Endometrial microvascular endothelial cells (primary cell): ENCODE data around the gene TRAK2. TPM values are rescaled to one million over a fixed set of nuclear protein-coding genes. Genes with fewer than 3 reads are reported as not detected.
"Not testable (repeated sequence)": the region's sequence is repeated elsewhere in the genome, so short reads cannot be mapped to it uniquely, and the experiment has no call there.

Experiments
- in situ Hi-C: cut with HindIII; loops from 2 replicates; pipeline ENCODE4 v1.10.0; 2017; ENCODE audit warnings: low sequenced_read_pairs, low pct_unique_long_range_greater_than_20kb; ENCODE audit errors: inconsistent ontology term
- total RNA-seq: library from RNA; depleted of rRNA; stranded (reverse); fragments of >200 nt; gene quantifications from one replicate; pipeline ENCODE4 v1.2.3, GENCODE V29; 2015; ENCODE audit errors: inconsistent ontology term

TRAK2 gene
- total RNA-seq, 1 donor from 2014 or later = 32.8 TPM

GRCh38 chr2:201452058-201452921 is 1.0 kb upstream of the TRAK2 start:
- in situ Hi-C loops = no loop called here

- in situ Hi-C loops = no loop called here
Measured at GRCh38 chr2:201450954-201451291, 335 bp downstream of the TRAK2 start.

- in situ Hi-C loops = no loop called here
Measured at GRCh38 chr2:201448701-201449100, 2.6 kb downstream of the TRAK2 start.

GRCh38 chr2:201448061-201448460 is 3.2 kb downstream of the TRAK2 start:
- in situ Hi-C loops = no loop called here

- in situ Hi-C loops = no loop called here
Measured at GRCh38 chr2:201447086-201447485, 4.2 kb downstream of the TRAK2 start.

- in situ Hi-C loops = no loop called here
Measured at GRCh38 chr2:201444746-201445465, 6.4 kb downstream of the TRAK2 start.

GRCh38 chr2:201441409-201441808 is 9.8 kb downstream of the TRAK2 start:
- in situ Hi-C loops = no loop called here

- in situ Hi-C loops = no loop called here
Measured at GRCh38 chr2:201440182-201440581, 11.1 kb downstream of the TRAK2 start.

- in situ Hi-C loops = not testable (repeated sequence)
Measured at GRCh38 chr2:201439336-201439922, 11.8 kb downstream of the TRAK2 start.

- in situ Hi-C loops = no loop called here
Measured at GRCh38 chr2:201436141-201436540, 15.1 kb downstream of the TRAK2 start.

GRCh38 chr2:201433394-201433995 is 17.8 kb downstream of the TRAK2 start:
- in situ Hi-C loops = no loop called here

- in situ Hi-C loops = no loop called here
Measured at GRCh38 chr2:201432621-201433393, 18.5 kb downstream of the TRAK2 start.

GRCh38 chr2:201432038-201432620 is 19.1 kb downstream of the TRAK2 start:
- in situ Hi-C loops = no loop called here

- in situ Hi-C loops = no loop called here
Measured at GRCh38 chr2:201430839-201431238, 20.4 kb downstream of the TRAK2 start.

- in situ Hi-C loops = not testable (repeated sequence)
Measured at GRCh38 chr2:201430322-201430721, 20.9 kb downstream of the TRAK2 start.

GRCh38 chr2:201429835-201430234 is 21.4 kb downstream of the TRAK2 start:
- in situ Hi-C loops = not testable (repeated sequence)

- in situ Hi-C loops = not testable (repeated sequence)
Measured at GRCh38 chr2:201428366-201428765, 22.9 kb downstream of the TRAK2 start.

GRCh38 chr2:201425952-201426351 is 25.3 kb downstream of the TRAK2 start:
- in situ Hi-C loops = no loop called here
